GM23248 (cell line): ENCODE results near the gene EREG. TPM values are rescaled to one million over a fixed set of nuclear protein-coding genes. Genes with fewer than 3 reads are reported as not detected.
A peak's percentile ranks its signal among the peaks of the same experiment; 100 is the strongest.
"Not testable (repeated sequence)": the region's sequence is repeated elsewhere in the genome, so short reads cannot be mapped to it uniquely, and the experiment has no call there.

Experiments used
- DNase-seq: peaks from one replicate; pipeline ENCODE4 v3.0.0-alpha.2; 2015
- H2AFZ ChIP-seq: fragments of 200-600 bp; sonication (generic); 2 replicates; pipeline ENCODE4 v1.6.1; 2016; ENCODE audit warnings: antibody characterized with exemption
- H3F3A ChIP-seq: fragments of 200-600 bp; sonication (generic); 2 replicates; pipeline ENCODE4 v1.6.1; 2016; ENCODE audit warnings: mild to moderate bottlenecking, antibody characterized with exemption, mixed run types; ENCODE audit not compliant: insufficient read depth
- H3K27ac ChIP-seq: fragments of 200-600 bp; sonication (generic); 2 replicates; pipeline ENCODE4 v1.5.1; 2016; ENCODE audit warnings: mild to moderate bottlenecking
- H3K27me3 ChIP-seq: fragments of 200-600 bp; sonication (generic); replicated peaks from 2 replicates; pipeline ENCODE4 v1.6.1; 2016; ENCODE audit warnings: mild to moderate bottlenecking; ENCODE audit not compliant: insufficient read depth
- H3K36me3 ChIP-seq: fragments of 200-600 bp; sonication (generic); 2 replicates; pipeline ENCODE4 v1.6.1; 2016; ENCODE audit warnings: low read depth, mild to moderate bottlenecking
- H3K4me1 ChIP-seq: fragments of 200-600 bp; sonication (generic); 2 replicates; pipeline ENCODE4 v1.6.1; 2016; ENCODE audit warnings: mild to moderate bottlenecking; ENCODE audit not compliant: insufficient read depth
- H3K4me2 ChIP-seq: fragments of 200-600 bp; sonication (generic); one replicate; pipeline ENCODE4 v1.6.1; 2016; ENCODE audit warnings: mild to moderate bottlenecking; ENCODE audit not compliant: unreplicated experiment
- H3K4me3 ChIP-seq: fragments of 200-600 bp; sonication (generic); 2 replicates; pipeline ENCODE4 v1.5.1; 2016; ENCODE audit warnings: mild to moderate bottlenecking
- H3K79me2 ChIP-seq: fragments of 200-600 bp; sonication (generic); 2 replicates; pipeline ENCODE4 v1.6.1; 2016; ENCODE audit warnings: mild to moderate bottlenecking; ENCODE audit not compliant: insufficient read depth
- H3K9ac ChIP-seq: fragments of 200-600 bp; sonication (generic); 2 replicates; pipeline ENCODE4 v1.6.1; 2016; ENCODE audit warnings: mild to moderate bottlenecking
- H3K9me2 ChIP-seq: fragments of 200-600 bp; sonication (generic); 2 replicates; pipeline ENCODE4 v1.6.1; 2016; ENCODE audit warnings: mixed run types, mild to moderate bottlenecking, moderate library complexity; ENCODE audit not compliant: insufficient read depth
- H3K9me3 ChIP-seq: fragments of 200-600 bp; sonication (generic); one replicate; pipeline ENCODE4 v1.6.1; 2017; ENCODE audit warnings: low read depth
- H4K20me1 ChIP-seq: fragments of 200-600 bp; sonication (generic); 2 replicates; pipeline ENCODE4 v1.6.0; 2016; ENCODE audit not compliant: insufficient read depth
- EZH2 ChIP-seq: fragments of 200-600 bp; sonication (generic); IDR thresholded peaks from 2 replicates; pipeline ENCODE4 v1.6.1; 2018; ENCODE audit warnings: antibody characterized with exemption, mild to moderate bottlenecking; ENCODE audit not compliant: insufficient read depth, poor library complexity, severe bottlenecking
- EZH2phosphoT487 ChIP-seq: fragments of 200-600 bp; sonication (generic); IDR thresholded peaks from 2 replicates; pipeline ENCODE4 v1.6.1; 2018; ENCODE audit warnings: antibody characterized with exemption, moderate library complexity, mild to moderate bottlenecking, low read depth; ENCODE audit not compliant: insufficient read depth
- WGBS, 2 experiments: methylation state at CpG; one replicate each; pipeline ENCODE4 v1.1.6; 2015 to 2017; ENCODE audit warnings: low lambda C conversion rate in 2 of 2, low coverage in 1 of 2; ENCODE audit errors: missing lambda C conversion rate in 2 of 2; 5-methylcytosine and 5-hydroxymethylcytosine counted together
- in situ Hi-C: fragments of 300-500 bp; cut with MboI; formaldehyde crosslinking; loops from 2 replicates; pipeline ENCODE4 v1.15.0; 2020
- polyA plus RNA-seq: library from polyadenylated mRNA; unstranded; fragments of >200 nt; fragmentation: Nextera tagmentation; extraction: Ambion mirVana; gene quantifications from 2 replicates; pipeline ENCODE4 v1.2.1, GENCODE V29; 2016
- total RNA-seq: library from RNA; depleted of rRNA; stranded (reverse); fragments of >200 nt; shearing (Covaris generic); gene quantifications from 2 replicates; pipeline ENCODE4 v1.2.3, GENCODE V29; 2014

Gene EREG
- total and polyA plus RNA-seq, 2 experiments from 2014 or later, result 1.8 to 4.4 TPM

GRCh38 chr4:74334636-74335035 is 30.3 kb upstream of the EREG start:
- H2AFZ ChIP-seq, result no peak overlapping the region
- H3K4me3 ChIP-seq, result no peak overlapping the region
- no peaks in the 10 kb centered on the region for H3K4me1 ChIP-seq
- 83 to 84% methylated on average over 7 of the region's 7 CpGs for WGBS, 2 experiments
- H3K27ac ChIP-seq, result no peak overlapping the region
- no peaks in the 10 kb centered on the region for H3F3A ChIP-seq
- no peaks in the 10 kb centered on the region for H3K27me3 ChIP-seq
- no peak overlapping the region for H3K9ac ChIP-seq
- H3K4me2 ChIP-seq, result no peak overlapping the region
- no peaks in the 10 kb centered on the region for H4K20me1 ChIP-seq
- in situ Hi-C loops, result no loop called here
- no peaks in the 10 kb centered on the region for H3K36me3 ChIP-seq
- DNase-seq, result no peak
- H3K79me2 ChIP-seq, result no peaks in the 10 kb centered on the region
- no peaks in the 10 kb centered on the region for H3K9me2 ChIP-seq
- TF ChIP-seq EZH2phosphoT487, result no peak
- no peak for TF ChIP-seq EZH2
- H3K9me3 ChIP-seq, result no peaks in the 10 kb centered on the region

- Histone ChIP-seq H3K9ac (no peak overlapping the region), H3K4me3 (no peak overlapping the region), H3K9me2 (no peaks in the 10 kb centered on the region), H4K20me1 (no peaks in the 10 kb centered on the region), H3F3A (no peaks in the 10 kb centered on the region), H3K79me2 (no peaks in the 10 kb centered on the region), H3K27ac (no peak overlapping the region), H3K9me3 (no peaks in the 10 kb centered on the region), H3K4me1 (no peaks in the 10 kb centered on the region), H3K27me3 (no peaks in the 10 kb centered on the region), H3K36me3 (no peaks in the 10 kb centered on the region), H2AFZ (no peak overlapping the region), H3K4me2 (no peak overlapping the region)
- TF ChIP-seq EZH2, result no peak
- TF ChIP-seq EZH2phosphoT487, result no peak
- DNase-seq, result no peak
- WGBS, 2 experiments, result 57 to 61% methylated on average over 5 of the region's 5 CpGs
- in situ Hi-C loops, result no loop called here
Observed at GRCh38 chr4:74335341-74336021, 29.5 kb upstream of the EREG start.

- 50 to 59% methylated on average over 4 of the region's 4 CpGs for WGBS, 2 experiments
- H3K9ac ChIP-seq, result no peak overlapping the region
- no peak overlapping the region for H3K27ac ChIP-seq
- H2AFZ ChIP-seq, result no peak overlapping the region
- H3K4me3 ChIP-seq, result no peak overlapping the region
- H3F3A ChIP-seq, result no peaks in the 10 kb centered on the region
- no peaks in the 10 kb centered on the region for H3K27me3 ChIP-seq
- TF ChIP-seq EZH2phosphoT487 (no peak), EZH2 (no peak)
- H3K4me2 ChIP-seq, result no peak overlapping the region
- no peaks in the 10 kb centered on the region for H4K20me1 ChIP-seq
- no peaks in the 10 kb centered on the region for H3K9me2 ChIP-seq
- H3K36me3 ChIP-seq, result no peaks in the 10 kb centered on the region
- no peaks in the 10 kb centered on the region for H3K4me1 ChIP-seq
- no peaks in the 10 kb centered on the region for H3K9me3 ChIP-seq
- DNase-seq, result peak; percentile 23
- in situ Hi-C loops, result no loop called here
- H3K79me2 ChIP-seq, result no peaks in the 10 kb centered on the region
Observed at GRCh38 chr4:74338792-74339333, 26.1 kb upstream of the EREG start.

GRCh38 chr4:74339501-74339900 is 25.4 kb upstream of the EREG start:
- DNase-seq, result no peak
- H3F3A ChIP-seq, result no peaks in the 10 kb centered on the region
- no peaks in the 10 kb centered on the region for H3K9me3 ChIP-seq
- H4K20me1 ChIP-seq, result no peaks in the 10 kb centered on the region
- TF ChIP-seq EZH2 (no peak), EZH2phosphoT487 (no peak)
- H3K4me1 ChIP-seq, result no peaks in the 10 kb centered on the region
- no peaks in the 10 kb centered on the region for H3K9me2 ChIP-seq
- H3K36me3 ChIP-seq, result no peaks in the 10 kb centered on the region
- in situ Hi-C loops, result no loop called here
- H3K4me3 ChIP-seq, result no peak overlapping the region
- no peak overlapping the region for H3K4me2 ChIP-seq
- no peak overlapping the region for H3K9ac ChIP-seq
- H3K27ac ChIP-seq, result no peak overlapping the region
- H2AFZ ChIP-seq, result no peak overlapping the region
- H3K27me3 ChIP-seq, result no peaks in the 10 kb centered on the region
- H3K79me2 ChIP-seq, result no peaks in the 10 kb centered on the region

- in situ Hi-C loops, DNase-seq, H3K27me3 ChIP-seq, H4K20me1 ChIP-seq, H3K9me2 ChIP-seq, H3K9ac ChIP-seq, H3K4me1 ChIP-seq, H3K79me2 ChIP-seq, H2AFZ ChIP-seq, H3F3A ChIP-seq, H3K4me2 ChIP-seq, H3K27ac ChIP-seq, H3K4me3 ChIP-seq, H3K36me3 ChIP-seq, H3K9me3 ChIP-seq: not testable (repeated sequence)
Observed at GRCh38 chr4:74340421-74340820, 24.5 kb upstream of the EREG start.
